ENCODE data around the gene B4GALNT4.
"Not testable (repeated sequence)": the region's sequence is repeated elsewhere in the genome, so short reads cannot be mapped to it uniquely, and the experiment has no call there.

Gene B4GALNT4

DNA sequence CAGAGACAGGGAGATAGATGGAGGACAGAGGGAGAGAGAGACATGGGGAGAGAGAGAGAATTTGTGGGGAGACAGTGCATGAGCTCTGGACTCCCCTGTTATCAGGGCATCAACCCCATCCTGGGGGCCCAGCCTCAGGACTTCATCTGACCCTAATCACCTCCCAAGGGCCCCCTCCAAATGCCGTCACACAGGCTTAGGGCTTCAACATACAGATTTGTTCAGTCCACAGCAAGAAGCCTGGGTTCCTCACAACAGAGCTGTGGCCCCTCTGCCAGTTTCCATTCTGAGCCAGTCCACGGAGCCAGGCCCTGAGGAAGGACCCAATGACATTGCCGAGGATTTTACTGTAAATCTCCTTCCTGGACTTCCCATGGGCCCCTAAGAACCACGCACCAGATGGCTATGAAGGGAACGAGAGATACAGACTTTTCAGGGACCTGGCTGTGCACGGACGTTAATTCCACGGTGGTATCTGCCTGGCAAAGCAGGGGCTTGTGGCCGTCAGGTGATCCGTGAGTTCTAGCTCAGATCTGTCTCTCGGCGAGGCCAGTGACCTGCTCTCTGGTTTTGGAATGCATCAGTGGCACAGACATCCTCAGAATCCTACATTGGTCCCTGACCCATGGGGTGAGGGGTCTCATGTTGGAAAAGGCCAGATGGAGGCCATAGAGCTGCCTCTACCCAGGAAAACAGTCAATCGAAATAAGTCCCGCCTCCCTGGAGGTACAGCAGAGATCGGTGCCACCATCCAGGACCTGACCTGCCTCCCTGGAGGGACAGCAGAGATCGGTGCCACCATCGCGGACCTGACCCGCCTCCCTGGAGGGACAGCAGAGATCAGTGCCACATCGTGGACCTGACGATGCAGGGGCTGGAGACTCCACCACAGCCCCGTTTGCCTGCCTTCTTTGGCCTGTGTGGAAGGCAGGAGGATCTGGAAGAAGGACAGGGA lies 8.7 kb upstream of the B4GALNT4 start:
- DNase-seq: no peak

- no peak for DNase-seq
Observed at GRCh38 chr11:362642-363442, 6.5 kb upstream of the B4GALNT4 start.

GRCh38 chr11:363443-363805 lies 5.9 kb upstream of the B4GALNT4 start:
- not testable (repeated sequence) for DNase-seq

DNA sequence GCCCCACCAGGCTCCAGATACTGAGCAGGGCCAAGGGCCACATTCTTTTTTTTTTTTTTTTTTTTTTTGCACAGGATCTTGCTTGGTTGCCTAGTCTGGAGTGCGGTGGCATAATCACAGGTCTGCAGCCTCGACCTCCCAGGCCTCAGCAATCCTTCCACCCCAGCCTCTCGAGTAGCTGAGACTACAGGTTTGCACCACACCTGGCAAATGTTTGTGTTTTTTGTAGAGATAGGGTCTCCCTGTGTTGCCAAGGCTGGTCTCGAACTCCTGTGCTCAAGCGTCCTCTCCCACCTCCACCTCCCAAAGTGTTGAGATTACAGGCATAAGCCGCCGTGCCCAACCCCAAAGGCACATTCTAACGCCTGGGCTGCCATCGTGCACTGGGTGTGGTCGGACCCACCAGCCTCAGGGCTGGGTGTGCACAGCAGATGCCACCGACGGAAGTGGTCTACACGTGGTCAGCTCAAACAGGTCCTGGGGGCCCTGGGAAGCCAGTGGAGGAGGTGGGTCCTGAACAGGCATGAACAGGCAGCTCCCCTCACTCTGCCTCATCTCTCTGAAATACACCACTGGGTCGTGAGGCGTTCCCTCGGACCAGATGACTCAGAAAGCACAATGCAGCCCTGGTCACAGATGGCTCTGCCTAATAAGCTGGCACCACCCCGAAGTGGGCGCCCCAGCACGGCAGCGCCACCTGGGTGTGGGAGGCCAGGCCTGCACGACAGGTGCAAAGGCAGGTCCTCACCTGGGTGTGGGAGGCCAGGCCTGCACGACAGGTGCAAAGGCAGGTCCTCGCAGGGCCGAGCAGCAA lies 5.1 kb upstream of the B4GALNT4 start:
- peak in 1 of 4 experiments; percentile 56 for DNase-seq

- no peak for DNase-seq
Observed at GRCh38 chr11:364991-365725, 4.1 kb upstream of the B4GALNT4 start.

- DNase-seq: no peak
Observed at GRCh38 chr11:365831-366230, 3.5 kb upstream of the B4GALNT4 start.

DNA sequence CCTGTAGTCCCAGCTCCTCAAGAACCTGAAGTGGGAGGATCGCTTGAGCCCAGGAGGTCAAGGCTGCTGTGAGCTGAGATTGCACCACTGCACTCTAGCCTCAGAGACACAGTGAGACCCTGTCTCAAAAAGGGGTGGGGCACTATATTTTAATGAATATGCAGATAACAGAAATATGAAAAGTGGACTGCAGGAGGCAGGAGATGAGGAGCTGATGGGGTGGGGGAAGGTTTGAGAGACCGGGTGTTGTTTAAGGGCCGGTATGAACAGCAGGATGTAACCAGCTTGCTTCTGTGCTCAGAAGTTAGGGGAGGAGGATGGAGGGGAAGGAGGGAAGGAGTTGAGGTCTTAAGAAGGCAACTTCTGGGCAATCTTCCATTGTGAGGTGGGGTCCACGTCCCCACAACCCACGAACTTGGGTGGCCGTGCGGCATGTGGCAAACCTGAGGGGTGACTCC lies 1.3 kb upstream of the B4GALNT4 start:
- DNase-seq: no peak

DNA sequence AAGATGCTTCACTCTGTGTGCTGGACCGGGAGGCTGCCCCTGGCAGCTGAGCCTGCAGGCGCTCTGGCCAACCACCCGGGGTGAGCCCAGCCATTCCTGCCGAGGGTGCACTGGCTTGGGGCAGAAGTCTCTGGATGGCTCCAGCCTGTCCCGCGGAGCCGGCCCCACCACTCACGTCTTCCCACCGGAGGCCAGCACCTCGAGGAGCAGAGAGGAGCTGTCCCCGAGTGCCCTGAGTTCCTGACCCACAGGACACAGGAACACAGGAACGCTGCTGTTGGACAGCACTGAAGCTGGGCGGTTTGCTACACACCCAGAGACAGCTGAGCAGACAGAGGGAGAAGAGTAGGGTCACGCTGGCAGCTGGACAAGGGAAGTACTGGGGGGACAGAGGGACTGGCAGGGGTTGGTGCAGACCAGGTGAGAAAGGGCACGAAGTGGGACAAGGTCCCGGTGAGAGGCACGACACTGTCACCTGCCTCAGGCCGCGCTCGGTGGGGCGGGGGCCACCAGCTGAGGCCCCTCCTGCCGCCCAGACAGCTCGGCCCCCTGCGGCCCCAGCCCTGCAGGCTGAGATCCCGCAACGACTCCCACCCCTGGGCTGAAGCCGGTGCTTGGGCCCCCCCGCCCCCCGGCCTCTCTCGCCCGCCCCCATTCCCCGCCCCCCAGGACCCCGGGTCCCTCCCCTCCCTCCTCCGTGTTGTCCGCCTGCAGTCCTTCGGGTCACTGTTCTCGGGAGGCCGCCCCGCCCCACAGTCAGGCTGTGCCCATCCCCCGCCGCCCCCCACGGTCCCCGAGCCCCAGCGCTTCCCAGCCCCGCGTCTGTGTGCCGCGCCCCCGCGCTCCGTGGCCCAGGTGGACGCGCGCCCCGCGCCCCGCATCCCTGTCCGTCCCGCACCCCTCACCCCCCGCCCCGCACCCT lies 624 bp upstream of the B4GALNT4 start:
- no peak for DNase-seq

DNA sequence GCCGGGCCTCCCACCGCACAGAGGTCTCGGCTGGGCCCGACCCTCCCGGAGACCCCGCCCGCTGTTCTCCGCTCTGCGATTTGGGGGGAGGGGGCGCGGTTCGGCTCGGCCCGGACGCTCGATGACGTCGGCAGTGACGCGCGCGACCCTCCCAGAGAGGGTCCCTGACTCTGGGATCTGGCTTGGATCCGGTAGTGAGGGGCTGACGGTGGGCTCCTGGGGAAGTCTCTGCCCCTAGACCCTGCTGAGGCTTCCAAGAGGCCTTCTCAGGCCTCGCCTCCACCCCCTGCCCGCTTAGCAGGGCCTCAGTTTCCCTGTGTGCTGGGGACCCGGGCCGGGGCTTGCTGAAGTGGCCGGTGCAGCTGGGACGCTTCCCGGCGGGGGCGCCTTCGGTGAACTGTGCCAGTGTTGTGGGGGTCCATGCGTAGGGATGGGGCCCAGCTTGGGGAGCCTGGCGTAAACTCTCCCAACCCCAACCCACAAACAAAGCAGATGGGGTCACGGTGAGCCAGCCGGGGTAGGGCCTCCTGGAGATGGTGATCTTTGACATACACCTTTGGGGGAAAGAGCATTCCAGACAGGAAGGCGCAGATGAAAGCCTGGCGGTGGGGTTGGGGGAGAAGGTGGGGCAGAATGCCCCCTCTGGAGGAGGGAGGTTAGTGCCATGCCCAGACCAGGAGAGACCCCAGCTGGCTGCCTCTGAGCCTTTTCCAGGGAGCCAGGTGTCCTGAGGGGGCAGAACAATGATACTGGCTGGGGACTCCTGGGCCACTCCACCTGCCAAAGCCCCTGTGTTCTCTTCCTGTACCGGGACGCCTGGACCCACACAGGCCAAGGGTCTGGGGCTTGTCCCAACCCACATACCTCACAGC lies 1.0 kb downstream of the B4GALNT4 start:
- DNase-seq: no peak

GRCh38 chr11:371051-371450 lies 1.8 kb downstream of the B4GALNT4 start:
- no peak for DNase-seq

DNA sequence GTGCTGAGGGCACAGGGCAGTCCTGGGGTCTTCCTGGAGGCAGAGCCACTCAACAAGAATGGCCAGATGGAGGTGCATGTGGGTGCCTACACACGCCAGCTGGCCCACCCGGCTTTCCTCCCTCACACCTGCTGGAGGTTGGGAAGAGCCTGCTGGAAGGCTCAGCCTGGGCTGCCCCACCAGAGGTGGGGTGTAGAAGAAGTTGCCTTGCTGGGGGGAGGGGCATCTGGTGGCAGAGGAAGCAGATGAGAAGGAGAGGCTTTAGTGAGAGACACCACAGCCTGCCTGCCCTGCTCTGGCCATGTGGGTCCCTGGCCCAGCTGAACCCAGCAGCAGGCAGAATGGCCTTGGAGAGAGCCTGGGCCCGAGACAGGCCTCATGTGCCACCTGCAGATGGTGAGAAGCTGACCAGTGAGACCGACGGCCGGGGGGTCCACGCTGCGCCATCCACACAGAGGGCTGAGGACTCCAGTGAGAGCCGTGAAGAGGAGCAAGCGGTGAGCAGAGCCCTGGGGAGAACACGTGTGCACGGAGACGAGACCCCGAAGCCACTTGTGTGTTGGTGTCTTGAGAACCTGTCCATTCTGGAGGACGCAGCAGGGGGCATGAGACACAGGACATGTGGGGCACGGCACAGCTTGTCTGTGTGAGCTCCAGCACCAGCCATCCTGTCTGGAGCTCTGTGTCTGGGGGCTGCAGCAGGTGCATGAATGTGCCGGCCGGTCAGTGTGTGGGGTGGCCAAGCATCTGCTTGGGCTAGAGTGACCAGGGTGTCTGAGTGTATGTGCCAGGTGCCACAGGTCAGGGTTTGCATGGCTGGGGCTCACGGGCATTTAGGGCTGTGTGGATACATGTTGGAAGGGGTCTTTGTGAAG lies 2.7 kb downstream of the B4GALNT4 start:
- no peak for DNase-seq

DNA sequence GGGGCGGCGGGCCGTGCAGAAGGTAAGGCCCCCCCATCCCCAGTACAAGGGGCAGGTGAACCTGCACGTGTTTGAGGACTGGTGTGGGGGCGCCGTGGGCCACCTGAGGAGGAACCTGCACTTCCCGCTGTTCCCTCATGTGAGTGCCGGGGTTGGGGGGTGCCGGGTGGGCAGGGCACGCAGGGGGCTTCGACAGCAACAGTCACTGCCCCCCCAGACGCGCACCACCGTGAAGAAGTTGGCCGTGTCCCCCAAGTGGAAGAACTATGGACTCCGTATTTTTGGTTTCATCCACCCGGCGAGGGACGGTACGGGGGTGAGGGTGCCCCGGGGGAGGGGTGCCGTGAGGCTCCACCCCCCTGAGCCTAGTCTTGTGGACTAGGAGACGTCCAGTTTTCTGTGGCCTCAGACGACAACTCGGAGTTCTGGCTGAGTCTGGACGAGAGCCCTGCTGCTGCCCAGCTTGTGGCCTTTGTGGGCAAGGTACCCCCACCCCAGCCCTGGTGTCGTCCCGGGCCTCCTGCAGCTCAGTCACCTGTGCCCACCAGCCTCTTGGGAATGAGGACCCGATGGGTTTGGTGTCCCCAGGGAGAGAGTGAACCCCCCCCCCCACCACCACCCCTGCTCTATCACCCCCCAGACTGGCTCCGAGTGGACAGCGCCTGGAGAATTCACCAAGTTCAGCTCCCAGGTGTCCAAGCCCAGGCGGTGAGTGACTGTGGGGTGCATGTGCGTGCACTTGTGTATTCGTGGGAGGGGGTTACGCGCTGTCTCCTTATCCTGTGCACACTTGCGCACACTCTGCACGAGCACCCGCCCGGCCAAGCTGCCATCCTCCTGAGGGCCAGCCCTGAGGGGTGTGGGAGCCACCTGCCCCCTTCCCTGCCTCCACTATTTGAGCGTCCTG lies 3.8 kb downstream of the B4GALNT4 start:
- no peak for DNase-seq

- no peak for DNase-seq
Observed at GRCh38 chr11:373716-374551, 4.6 kb downstream of the B4GALNT4 start.

DNA sequence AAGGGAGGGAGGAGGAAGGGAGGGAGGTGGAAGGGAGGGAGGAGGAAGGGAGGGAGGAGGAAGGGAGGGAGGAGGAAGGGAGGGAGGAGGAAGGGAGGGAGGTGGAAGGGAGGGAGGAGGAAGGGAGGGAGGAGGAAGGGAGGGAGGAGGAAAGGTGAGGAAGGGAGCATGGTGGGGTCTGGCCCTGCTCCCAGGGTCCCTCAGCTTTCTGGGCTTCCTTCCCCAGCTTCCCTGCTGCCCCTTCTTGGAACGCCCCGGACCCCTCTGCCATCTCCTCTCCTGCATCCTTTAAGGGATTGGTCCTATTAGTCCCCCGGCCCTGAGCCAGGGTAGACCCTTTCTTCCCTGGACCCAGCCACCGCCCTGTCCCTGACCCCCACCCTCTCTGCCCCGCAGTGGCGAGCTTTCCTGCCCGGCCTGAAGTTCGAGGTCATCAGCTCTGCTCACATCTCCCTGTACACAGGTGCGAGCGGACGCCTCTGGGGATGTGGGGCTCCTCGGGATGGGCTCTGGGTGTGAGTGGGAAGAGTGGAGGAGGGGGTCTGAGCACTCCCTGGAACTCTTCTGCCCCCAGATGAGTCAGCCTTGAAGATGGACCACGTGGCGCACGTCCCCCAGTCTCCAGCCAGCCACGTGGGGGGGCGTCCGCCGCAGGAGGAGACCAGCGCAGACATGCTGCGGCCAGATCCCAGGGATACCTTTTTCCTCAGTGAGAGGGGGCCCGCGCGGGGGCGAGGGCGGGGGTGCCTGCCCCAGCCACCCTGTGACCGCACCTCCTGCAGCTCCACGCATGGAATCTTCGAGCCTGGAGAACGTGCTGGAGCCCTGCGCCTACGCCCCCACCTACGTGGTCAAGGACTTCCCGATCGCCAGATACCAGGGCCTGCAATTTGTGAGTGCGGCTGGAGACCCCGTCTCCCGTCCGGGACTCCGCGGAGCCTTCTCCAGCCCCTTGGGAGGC lies 6.0 kb downstream of the B4GALNT4 start:
- DNase-seq: no peak

- DNase-seq: no peak
Observed at GRCh38 chr11:376531-377173, 7.4 kb downstream of the B4GALNT4 start.
